Ovary (tissue), 3 donors: ENCODE data around the gene SNX10.

Source experiments
- CTCF ChIP-seq, 3 donors: fragments of 450-650 bp in 2 of 3; fragments of 200-600 bp in 1 of 3; IDR thresholded peaks; one replicate each; pipeline versions ENCODE4 v1.5.1 to v1.8.0; 2016 to 2022; ENCODE audit warnings: antibody characterized with exemption in 3 of 3, mild to moderate bottlenecking in 1 of 3
- EP300 ChIP-seq: sonication (generic); formaldehyde crosslinking; IDR thresholded peaks from one replicate; pipeline ENCODE4 v1.6.1; 2017; ENCODE audit warnings: antibody characterized with exemption
- POLR2A ChIP-seq: fragments of 450-650 bp; IDR thresholded peaks from one replicate; pipeline ENCODE4 v1.6.1; 2017; ENCODE audit warnings: antibody characterized with exemption, mild to moderate bottlenecking, moderate library complexity
- donor health status: DM: no; HTN: no; CAD: no.

- TF ChIP-seq POLR2A, result no peak
- TF ChIP-seq CTCF (IDR thresholded peaks at IDR 0.05), result no peak
- TF ChIP-seq EP300, result no peak
Observed at GRCh38 chr7:26337232-26337865, 45.7 kb downstream of the SNX10 start.
